Keratinocyte (primary cell): ENCODE measurements around the gene RACGAP1.

ENCODE experiments used
- EZH2 ChIP-seq: IDR thresholded peaks from one replicate; pipeline ENCODE4 v1.6.1; 2012; ENCODE audit warnings: inconsistent platforms, mild to moderate bottlenecking, low read length, moderate library complexity
- TF ChIP-seq, protein P1 (sequence below), 3 experiments: IDR thresholded peaks in 1 of 3; conservative IDR thresholded peaks in 1 of 3; optimal IDR thresholded peaks in 1 of 3; 2 replicates in 2 of 3; 3 replicates in 1 of 3; pipeline versions ENCODE3 to v1.5.1; 2011; ENCODE audit warnings: low read length in 3 of 3, mild to moderate bottlenecking in 3 of 3, moderate library complexity in 2 of 3, control low read depth in 1 of 3, inconsistent platforms in 1 of 3; ENCODE audit not compliant: insufficient read depth in 2 of 3; ENCODE audit errors: extremely low read depth in 1 of 3

DNA sequence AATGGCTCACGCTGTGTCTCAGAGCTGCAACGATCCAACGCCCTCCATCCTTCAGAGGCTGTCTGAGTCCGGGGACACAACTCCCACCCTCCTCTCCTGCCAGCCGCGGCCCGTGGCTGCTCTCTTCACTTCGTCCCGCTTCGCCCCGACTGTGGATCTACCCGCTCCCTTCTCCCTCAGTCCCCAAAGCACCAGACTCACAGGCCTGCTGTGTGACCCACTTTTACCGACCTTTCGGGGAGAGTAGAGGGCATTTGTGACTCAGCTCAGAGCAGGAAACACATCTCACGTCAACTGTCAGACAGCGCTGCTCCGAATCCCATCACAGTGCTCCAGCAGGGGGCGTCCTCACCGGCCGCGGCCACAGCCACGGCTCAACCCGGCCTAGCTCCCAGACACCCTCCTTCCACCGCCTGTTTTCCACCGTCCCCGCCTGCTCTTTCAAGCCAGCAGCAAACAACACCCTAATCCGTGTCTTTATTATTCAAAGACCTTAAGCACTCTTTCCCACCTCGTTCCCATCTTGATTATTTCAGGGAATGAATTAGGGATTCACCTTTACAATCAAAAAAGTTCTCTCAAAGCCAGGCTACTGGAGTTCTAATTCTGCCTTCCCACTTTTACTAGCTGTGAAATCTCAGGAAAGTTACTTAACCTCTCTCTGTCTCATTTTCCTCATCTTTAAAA, 79.8 kb downstream of the RACGAP1 start:
- TF ChIP-seq, protein P1, sequence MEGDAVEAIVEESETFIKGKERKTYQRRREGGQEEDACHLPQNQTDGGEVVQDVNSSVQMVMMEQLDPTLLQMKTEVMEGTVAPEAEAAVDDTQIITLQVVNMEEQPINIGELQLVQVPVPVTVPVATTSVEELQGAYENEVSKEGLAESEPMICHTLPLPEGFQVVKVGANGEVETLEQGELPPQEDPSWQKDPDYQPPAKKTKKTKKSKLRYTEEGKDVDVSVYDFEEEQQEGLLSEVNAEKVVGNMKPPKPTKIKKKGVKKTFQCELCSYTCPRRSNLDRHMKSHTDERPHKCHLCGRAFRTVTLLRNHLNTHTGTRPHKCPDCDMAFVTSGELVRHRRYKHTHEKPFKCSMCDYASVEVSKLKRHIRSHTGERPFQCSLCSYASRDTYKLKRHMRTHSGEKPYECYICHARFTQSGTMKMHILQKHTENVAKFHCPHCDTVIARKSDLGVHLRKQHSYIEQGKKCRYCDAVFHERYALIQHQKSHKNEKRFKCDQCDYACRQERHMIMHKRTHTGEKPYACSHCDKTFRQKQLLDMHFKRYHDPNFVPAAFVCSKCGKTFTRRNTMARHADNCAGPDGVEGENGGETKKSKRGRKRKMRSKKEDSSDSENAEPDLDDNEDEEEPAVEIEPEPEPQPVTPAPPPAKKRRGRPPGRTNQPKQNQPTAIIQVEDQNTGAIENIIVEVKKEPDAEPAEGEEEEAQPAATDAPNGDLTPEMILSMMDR (optimal IDR thresholded peaks at IDR 0.05 in 1 of 3, IDR thresholded peaks at IDR 0.05 in 1 of 3, conservative IDR thresholded peaks at IDR 0.05 in 1 of 3; ENCODE audit: extremely low read depth in 1 of 3, insufficient read depth in 2 of 3, low read length in 3 of 3), result peak; percentile 90 to 96 (median 94)
- TF ChIP-seq EZH2, result no peak
